GM21367 (cell line): ENCODE measurements around the gene ABCA3.
"Not testable (repeated sequence)": the region's sequence is repeated elsewhere in the genome, so short reads cannot be mapped to it uniquely, and the experiment has no call there.

Experiments
- ATAC-seq: cut with Tn5 transposase; IDR thresholded peaks from one replicate; pipeline ENCODE4 v1.9.1; 2021; ENCODE audit not compliant: unreplicated experiment

Gene ABCA3

GRCh38 chr16:2258530-2258929, 82.0 kb downstream of the ABCA3 start:
- not testable (repeated sequence) for ATAC-seq

DNA sequence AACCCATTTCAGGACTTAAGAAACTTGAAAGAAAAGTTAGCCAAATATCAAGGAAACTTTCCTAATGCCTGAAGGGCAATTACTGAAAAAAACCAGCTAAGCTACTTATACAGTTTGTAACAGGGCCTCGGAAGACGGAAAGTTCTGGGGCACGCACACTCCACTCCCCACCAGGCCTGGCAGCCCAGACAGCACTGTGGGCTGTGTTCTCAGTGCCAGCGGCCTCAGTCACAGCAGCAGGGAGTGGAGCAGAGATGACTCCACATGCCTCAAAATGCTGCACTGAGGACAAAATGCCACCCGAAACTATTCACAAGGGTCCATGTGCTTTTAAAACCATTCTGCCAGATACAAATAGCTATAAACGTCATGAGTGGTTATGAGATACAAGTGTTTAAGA, 82.8 kb downstream of the ABCA3 start:
- ATAC-seq = no peak

DNA sequence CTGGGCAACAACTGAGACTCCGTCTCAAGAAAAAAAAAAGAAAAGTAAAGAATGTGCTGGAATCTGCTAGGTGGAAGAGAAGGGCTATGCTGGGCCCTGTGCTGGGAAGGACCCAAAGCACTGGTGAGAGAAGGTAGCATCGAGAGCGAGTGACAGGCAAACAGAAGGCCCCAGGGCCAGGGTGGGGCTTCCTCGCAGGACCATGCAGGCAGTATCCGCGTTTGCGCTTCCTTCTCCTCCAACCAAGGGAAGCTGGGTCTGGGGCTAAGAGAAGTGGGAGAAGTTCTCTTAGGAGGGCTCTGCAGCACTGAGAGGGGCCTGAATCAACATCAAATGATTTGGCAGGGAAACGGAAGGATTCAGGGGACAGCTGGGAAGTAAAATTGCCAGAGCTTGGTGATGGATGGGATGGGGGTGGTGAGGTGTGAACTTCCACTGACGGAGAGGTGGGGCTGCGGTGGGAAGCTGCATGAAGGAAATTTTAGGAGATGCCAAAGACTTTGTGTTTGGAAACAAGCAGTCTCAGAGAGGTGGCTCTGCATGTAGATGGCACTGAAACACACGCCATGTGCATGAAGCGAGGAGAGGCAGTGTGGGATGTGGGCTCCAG, 83.9 kb downstream of the ABCA3 start:
- no peak for ATAC-seq

DNA sequence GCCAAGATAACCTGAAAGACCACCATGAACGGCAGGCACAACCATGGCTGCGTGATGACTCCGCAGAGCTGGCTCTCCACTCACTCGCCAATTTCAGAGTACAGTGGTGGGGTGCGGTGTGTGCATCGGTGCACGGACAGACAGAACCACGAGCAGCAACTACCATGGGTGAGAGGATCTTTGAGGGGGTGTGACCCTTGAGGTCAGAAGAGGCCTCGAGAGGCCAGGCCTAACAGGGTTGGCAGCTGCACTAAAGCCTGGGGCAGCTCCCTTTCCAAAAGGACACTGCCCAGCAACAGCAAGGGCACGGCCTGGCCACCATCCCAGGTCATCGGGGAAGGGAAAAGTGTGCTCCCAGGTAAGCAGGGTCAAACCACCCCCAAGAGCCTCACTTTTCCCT, 87.2 kb downstream of the ABCA3 start:
- ATAC-seq = no peak

DNA sequence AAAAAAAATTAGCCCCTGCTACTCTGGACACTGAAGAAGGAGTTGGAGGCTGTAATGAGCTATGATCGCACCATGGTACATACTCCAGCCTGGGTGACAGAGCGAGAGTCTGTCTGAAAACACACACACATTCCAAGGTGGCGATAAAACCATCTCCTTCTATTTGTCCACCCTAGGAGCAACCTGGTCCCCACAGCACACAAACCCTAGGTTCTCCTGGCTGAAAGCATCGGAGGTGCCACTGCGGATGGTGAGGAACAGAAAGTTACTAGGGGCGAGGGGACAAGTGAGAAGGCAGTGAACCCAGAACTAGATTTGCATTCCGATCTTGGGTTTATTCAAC, 87.8 kb downstream of the ABCA3 start:
- ATAC-seq = no peak

GRCh38 chr16:2251296-2252111, 89.0 kb downstream of the ABCA3 start, which contains the start of gene ECI1:
TSS of gene ECI1 (minus strand) at chr16:2251587. CDS start at chr16:2251566, 21 bp downstream.
- peak; percentile 80 for ATAC-seq

DNA sequence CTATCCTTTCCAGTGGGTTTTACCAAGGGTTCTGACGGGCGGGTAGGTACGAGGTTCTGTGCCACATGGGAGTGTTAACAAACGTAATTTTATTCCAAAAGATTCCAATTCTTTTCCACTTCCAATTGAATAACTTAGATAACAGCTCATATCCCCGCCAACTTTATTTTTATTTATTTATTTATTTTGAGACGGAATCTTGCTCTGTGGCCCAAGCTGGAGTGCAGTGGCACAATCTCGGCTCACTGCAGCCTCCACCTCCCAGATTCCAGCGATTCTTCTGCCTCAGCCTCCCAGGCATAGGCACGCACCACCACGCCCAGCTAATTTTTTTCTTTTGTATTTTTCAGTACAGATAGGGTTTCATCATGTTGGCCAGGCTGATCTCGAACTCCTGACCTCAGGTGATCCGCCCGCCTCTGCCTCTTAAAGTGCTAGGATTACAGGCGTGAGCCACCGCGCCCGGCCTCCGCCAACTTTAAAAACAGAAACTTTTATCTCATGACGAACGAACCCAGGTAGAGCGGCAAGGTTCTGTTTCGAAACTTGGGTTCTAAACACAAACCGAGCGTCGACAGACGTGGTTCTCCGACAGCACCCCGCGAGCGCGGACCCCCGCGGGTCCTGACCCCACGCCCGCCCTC, 89.8 kb downstream of the ABCA3 start:
- ATAC-seq = no peak

DNA sequence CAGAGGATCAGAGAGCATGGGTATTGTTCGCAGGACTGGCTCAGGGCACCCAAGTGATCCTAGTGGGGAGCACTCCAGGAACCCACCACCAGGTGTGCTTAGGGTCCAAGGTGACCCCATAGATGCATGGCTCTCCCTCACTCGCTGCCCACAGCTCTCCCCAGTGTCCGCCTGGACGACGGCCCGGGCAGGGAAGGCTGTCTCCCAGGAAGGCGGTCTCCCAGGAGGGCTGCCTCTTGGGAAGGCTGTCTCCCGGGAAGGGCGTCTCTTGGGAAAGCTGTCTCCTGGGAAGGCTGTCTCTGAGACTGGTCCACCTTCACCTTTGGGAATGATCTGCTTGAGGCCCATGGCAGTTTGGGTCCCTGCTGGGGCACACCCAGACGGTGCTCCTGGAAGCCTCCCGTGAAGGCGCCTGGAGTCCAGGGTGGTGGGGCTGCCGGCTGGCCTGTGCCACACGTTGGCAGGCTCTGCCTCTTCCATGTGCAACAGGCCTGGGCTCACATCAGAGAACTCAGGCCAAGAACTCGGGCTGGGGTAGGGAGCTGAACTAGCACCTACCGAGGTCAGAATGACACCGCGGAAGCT, 94.1 kb downstream of the ABCA3 start:
- ATAC-seq = no peak

- ATAC-seq = no peak
These were observed 95.4 kb downstream of the ABCA3 start for GRCh38 chr16:2244926-2245795.

- no peak for ATAC-seq
These were observed 96.2 kb downstream of the ABCA3 start for GRCh38 chr16:2244301-2244700.

DNA sequence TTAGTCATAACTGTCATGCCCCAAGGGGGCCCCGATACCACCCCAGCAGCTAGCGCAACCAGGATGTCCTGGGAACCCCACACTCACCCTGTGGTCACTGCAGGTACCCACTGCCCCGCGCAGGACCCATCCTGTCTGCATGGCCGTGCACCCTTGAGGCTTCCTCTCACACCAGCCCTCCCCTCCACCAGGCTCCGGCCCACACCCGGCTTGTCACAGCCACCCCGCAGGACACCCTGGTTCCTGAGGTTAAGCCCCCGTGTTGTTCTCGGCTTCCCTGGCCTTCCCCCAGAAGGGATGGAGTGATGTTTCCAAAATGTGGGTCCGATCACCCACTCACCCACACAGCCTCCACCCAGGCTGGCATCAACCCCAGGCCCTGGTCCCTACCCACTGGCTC, 96.7 kb downstream of the ABCA3 start:
- ATAC-seq = no peak

GRCh38 chr16:2243031-2243528, 97.4 kb downstream of the ABCA3 start:
- no peak for ATAC-seq

- ATAC-seq = no peak
These were observed 97.9 kb downstream of the ABCA3 start for GRCh38 chr16:2242598-2242997.

DNA sequence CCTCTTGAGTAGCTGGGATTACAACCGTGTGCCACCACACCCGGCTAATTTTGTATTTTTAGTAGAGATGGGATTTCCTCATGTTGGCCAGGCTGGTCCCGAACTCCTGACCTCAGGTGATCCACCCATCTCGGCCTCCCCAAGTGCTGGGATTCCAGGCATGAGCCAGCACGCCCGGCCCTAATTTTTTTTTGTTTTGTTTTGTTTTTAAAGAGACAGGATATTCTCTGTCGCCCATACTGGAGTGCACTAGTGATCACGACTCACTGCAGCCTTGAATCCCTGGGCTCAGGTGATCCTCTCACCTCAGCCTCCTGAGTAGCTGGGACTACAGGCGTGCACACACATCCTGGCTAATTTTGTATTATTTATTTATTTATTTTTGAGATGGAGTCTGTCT, 100.2 kb downstream of the ABCA3 start:
- ATAC-seq = not testable (repeated sequence)

GRCh38 chr16:2238838-2239675, 101.5 kb downstream of the ABCA3 start:
- ATAC-seq = no peak

- no peak for ATAC-seq
These were observed 102.2 kb downstream of the ABCA3 start for GRCh38 chr16:2238150-2238837.

GRCh38 chr16:2237493-2238149, 102.9 kb downstream of the ABCA3 start:
- no peak for ATAC-seq

GRCh38 chr16:2237102-2237482, 103.4 kb downstream of the ABCA3 start:
- ATAC-seq = no peak
